Esophagus muscularis mucosa (tissue), 4 donors: ENCODE measurements around the gene AUNIP. TPM values are rescaled to one million over a fixed set of nuclear protein-coding genes. Genes with fewer than 3 reads are reported as not detected.

Source experiments
- DNase-seq: peaks from one replicate; pipeline ENCODE4 v3.0.0-alpha.2; 2017; ENCODE audit errors: extremely low spot score
- H3K27ac ChIP-seq, 4 donors: fragments of 200-600 bp; sonication (generic); replicated peaks in 1 of 4; 1 replicate in 3 of 4; 2 replicates in 1 of 4; pipeline ENCODE4 v1.5.1; 2016 to 2019; ENCODE audit warnings: mild to moderate bottlenecking in 1 of 4
- H3K27me3 ChIP-seq, 4 donors: fragments of 200-600 bp; sonication (generic); one replicate each; pipeline versions ENCODE4 v1.5.1 to v1.6.0; 2016 to 2019
- H3K36me3 ChIP-seq, 4 donors: fragments of 200-600 bp; sonication (generic); one replicate each; pipeline ENCODE4 v1.5.1; 2016 to 2019
- H3K4me1 ChIP-seq, 4 donors: fragments of 200-600 bp; sonication (generic); one replicate each; pipeline ENCODE4 v1.5.1; 2016 to 2019
- H3K4me3 ChIP-seq, 4 donors: fragments of 200-600 bp; sonication (generic); 1 replicate in 2 of 4; 2 replicates in 2 of 4; pipeline ENCODE4 v1.5.1; 2016 to 2019; ENCODE audit warnings: mild to moderate bottlenecking in 4 of 4, moderate library complexity in 1 of 4
- H3K9me3 ChIP-seq, 4 donors: fragments of 200-600 bp; sonication (generic); 1 replicate in 3 of 4; 2 replicates in 1 of 4; pipeline ENCODE4 v1.5.1; 2016 to 2019
- CTCF ChIP-seq, 3 experiments: fragments of 200-600 bp in 2 of 3; fragments of 450-650 bp in 1 of 3; sonication (generic) in 2 of 3; IDR thresholded peaks; one replicate each; pipeline ENCODE4 v1.5.1; 2017 to 2019; ENCODE audit warnings: antibody characterized with exemption in 3 of 3, mild to moderate bottlenecking in 2 of 3, moderate library complexity in 1 of 3
- EP300 ChIP-seq: sonication (generic); formaldehyde crosslinking; IDR thresholded peaks from one replicate; pipeline ENCODE4 v1.6.1; 2017; ENCODE audit warnings: antibody characterized with exemption
- POLR2A ChIP-seq: fragments of 450-650 bp; IDR thresholded peaks from one replicate; pipeline ENCODE4 v1.6.1; 2017; ENCODE audit warnings: antibody characterized with exemption, moderate library complexity, mild to moderate bottlenecking, low read depth
- POLR2AphosphoS5 ChIP-seq, 2 donors: sonication (generic); formaldehyde crosslinking; IDR thresholded peaks; one replicate each; pipeline ENCODE4 v1.6.1; 2017; ENCODE audit warnings: antibody characterized with exemption in 2 of 2
- WGBS: methylation state at CpG from one replicate; pipeline ENCODE4 v1.1.5; 2018; 5-methylcytosine and 5-hydroxymethylcytosine counted together
- intact Hi-C: fragments of 100-400 bp; cut with DNase I; formaldehyde crosslinking; loops from one replicate; pipeline ENCODE4 v1.15.1; 2023
- total RNA-seq, 4 donors: library from RNA; depleted of rRNA; stranded (reverse); fragments of >200 nt; gene quantifications; one replicate each; pipeline versions ENCODE4 v1.1.0 to v1.2.1, GENCODE V29; 2016

AUNIP gene
- total RNA-seq, 4 donors from 2014 or later: not detected

- H3K27ac ChIP-seq: peak within 1 kb of the TSS; percentile 80 to 89 (median 85)
- H3K27me3 ChIP-seq: no peaks in the 10 kb centered on the region
- no peak for DNase-seq
- peaks cover 50 to 80% (median 74%) of the 10 kb centered on the region in 4 donors for H3K4me1 ChIP-seq
- TF ChIP-seq POLR2AphosphoS5 (IDR thresholded peaks at IDR 0.05) (peak; percentile 49 to 61), CTCF (IDR thresholded peaks at IDR 0.05) (no peak), POLR2A (no peak), EP300 (no peak)
- intact Hi-C loops: loop anchor here (5.0 to 10.0 kb wide), 3 partner anchors 58 to 555 kb away; partner anchors contain the start of gene RSRP1
- peak within 1 kb of the TSS; percentile 68 to 80 (median 72) for H3K4me3 ChIP-seq
- WGBS: 10% methylated on average over 2 of the region's 91 CpGs
- H3K36me3 ChIP-seq: peaks cover 0 to 7% (median 2%) of the 10 kb centered on the region in 4 donors
- H3K9me3 ChIP-seq: no peaks in the 10 kb centered on the region
Observed at GRCh38 chr1:25799935-25800702, 59.1 kb downstream of the AUNIP start, which contains the start of gene SELENON. TSS of gene SELENON (plus strand) at chr1:25800193. CDS start at chr1:25800231, 38 bp downstream.

- Histone ChIP-seq H3K4me1 (peaks cover 44 to 73% (median 67%) of the 10 kb centered on the region in 4 donors), H3K9me3 (no peaks in the 10 kb centered on the region), H3K27ac (peak overlapping the region; percentile 80 to 89 (median 85)), H3K27me3 (no peaks in the 10 kb centered on the region), H3K36me3 (peaks cover 0 to 3% (median 0%) of the 10 kb centered on the region in 4 donors), H3K4me3 (peak overlapping the region; percentile 68 to 80 (median 72))
- intact Hi-C loops: loop anchor here (5.0 kb wide), 2 partner anchors 57 to 102 kb away; no protein-coding TSS in a partner anchor
- 29% methylated on average over 12 of the region's 12 CpGs for WGBS
- TF ChIP-seq EP300 (no peak), CTCF (IDR thresholded peaks at IDR 0.05) (no peak), POLR2AphosphoS5 (IDR thresholded peaks at IDR 0.05) (no peak), POLR2A (no peak)
- DNase-seq: no peak
Observed at GRCh38 chr1:25799352-25799934, 59.8 kb downstream of the AUNIP start.

GRCh38 chr1:25798666-25799351 is 60.4 kb downstream of the AUNIP start:
- H3K4me1 ChIP-seq: peaks cover 43 to 67% (median 61%) of the 10 kb centered on the region in 4 donors
- H3K9me3 ChIP-seq: no peaks in the 10 kb centered on the region
- H3K36me3 ChIP-seq: peaks cover 0 to 3% (median 0%) of the 10 kb centered on the region in 4 donors
- TF ChIP-seq CTCF (IDR thresholded peaks at IDR 0.05) (no peak), POLR2A (no peak), POLR2AphosphoS5 (IDR thresholded peaks at IDR 0.05) (no peak), EP300 (no peak)
- DNase-seq: no peak
- H3K27me3 ChIP-seq: no peaks in the 10 kb centered on the region
- intact Hi-C loops: loop anchor here (5.0 kb wide), 2 partner anchors 57 to 102 kb away; no protein-coding TSS in a partner anchor
- no peak overlapping the region for H3K4me3 ChIP-seq
- peak overlapping the region; percentile 80 to 89 (median 85) for H3K27ac ChIP-seq
- 76% methylated on average over 4 of the region's 8 CpGs for WGBS

GRCh38 chr1:25797939-25798338 is 61.3 kb downstream of the AUNIP start:
- intact Hi-C loops: loop anchor here (2.0 to 5.0 kb wide), 3 partner anchors 56 to 183 kb away; no protein-coding TSS in a partner anchor

More at GRCh38 chr1:25797939-25798338, 61.3 kb downstream of the AUNIP start:
- no peak for DNase-seq
- H3K27ac ChIP-seq: peak overlapping the region in 1 of 4 donors; percentile 89
- H3K36me3 ChIP-seq: peaks cover 0 to 3% (median 0%) of the 10 kb centered on the region in 4 donors
- H3K9me3 ChIP-seq: no peaks in the 10 kb centered on the region
- no peak overlapping the region for H3K4me3 ChIP-seq
- no peaks in the 10 kb centered on the region for H3K27me3 ChIP-seq
- no peak for TF ChIP-seq POLR2AphosphoS5 (IDR thresholded peaks at IDR 0.05)
- no peak for TF ChIP-seq POLR2A
- no peak for TF ChIP-seq EP300
- peak; percentile 22 to 48 (median 27) for TF ChIP-seq CTCF (IDR thresholded peaks at IDR 0.05)
- 78% methylated on average over 7 of the region's 8 CpGs for WGBS
- H3K4me1 ChIP-seq: peaks cover 38 to 59% (median 52%) of the 10 kb centered on the region in 4 donors
